Skeletal muscle tissue (tissue), 5 donors: ENCODE data around the gene DBT. TPM values are rescaled to one million over a fixed set of nuclear protein-coding genes. Genes with fewer than 3 reads are reported as not detected.

Experiments used
- H3K27ac ChIP-seq: one replicate; pipeline ENCODE4 v1.7.0; 2013; ENCODE audit warnings: mild to moderate bottlenecking, low read depth, low read length, inconsistent platforms
- H3K27me3 ChIP-seq, 3 donors: one replicate each; pipeline ENCODE4 v1.7.0; 2013; ENCODE audit warnings: low read length in 3 of 3; ENCODE audit not compliant: control insufficient read depth in 3 of 3, insufficient read depth in 3 of 3
- H3K36me3 ChIP-seq, 3 donors: one replicate each; pipeline ENCODE4 v1.7.0; 2013; ENCODE audit warnings: low read length in 3 of 3; ENCODE audit not compliant: control insufficient read depth in 3 of 3, insufficient read depth in 3 of 3
- H3K4me1 ChIP-seq, 3 donors: one replicate each; pipeline ENCODE4 v1.7.0; 2013; ENCODE audit warnings: low read length in 3 of 3, mild to moderate bottlenecking in 3 of 3; ENCODE audit not compliant: control insufficient read depth in 3 of 3, insufficient read depth in 3 of 3
- H3K4me3 ChIP-seq, 3 donors: one replicate each; pipeline ENCODE4 v1.7.0; 2013; ENCODE audit warnings: low read length in 3 of 3
- H3K9ac ChIP-seq, 3 donors: one replicate each; pipeline ENCODE4 v1.7.0; 2013; ENCODE audit warnings: low read length in 3 of 3, mild to moderate bottlenecking in 3 of 3, moderate library complexity in 2 of 3, low read depth in 1 of 3
- H3K9me3 ChIP-seq, 3 donors: one replicate each; pipeline ENCODE4 v1.7.0; 2013; ENCODE audit warnings: low read length in 3 of 3; ENCODE audit not compliant: control insufficient read depth in 3 of 3
- small RNA-seq: library from RNA; depleted of rRNA; stranded (forward); fragments of <200 nt; gene quantifications from one replicate; pipeline ENCODE3, GENCODE V24; 2014
- total RNA-seq: library from RNA; depleted of rRNA; stranded (reverse); fragments of >200 nt; gene quantifications from one replicate; pipeline ENCODE4 v1.2.3, GENCODE V29; 2014
- donor health status: Osteomylitis.

DBT gene
- total RNA-seq, 1 donor from 2014 or later: 4.7 TPM

- no peaks in the 10 kb centered on the region for H3K9me3 ChIP-seq
- H3K9ac ChIP-seq: no peak overlapping the region
- no peaks in the 10 kb centered on the region for H3K4me1 ChIP-seq
- no peak overlapping the region for H3K27ac ChIP-seq
- H3K4me3 ChIP-seq: no peak overlapping the region
- H3K36me3 ChIP-seq: peaks cover 22 to 69% (median 62%) of the 10 kb centered on the region in 3 donors
- H3K27me3 ChIP-seq: no peaks in the 10 kb centered on the region
Measured at GRCh38 chr1:100146958-100147357, 102.7 kb downstream of the DBT start.

- Histone ChIP-seq H3K4me3 (no peak overlapping the region), H3K9ac (no peak overlapping the region), H3K36me3 (peaks cover 26 to 69% (median 66%) of the 10 kb centered on the region in 3 donors), H3K9me3 (no peaks in the 10 kb centered on the region), H3K4me1 (no peaks in the 10 kb centered on the region), H3K27me3 (no peaks in the 10 kb centered on the region), H3K27ac (no peak overlapping the region)
Measured at GRCh38 chr1:100145116-100145515, 104.5 kb downstream of the DBT start.

GRCh38 chr1:100142343-100142742 lies 107.3 kb downstream of the DBT start:
- Histone ChIP-seq H3K9ac (no peak overlapping the region), H3K27me3 (no peaks in the 10 kb centered on the region), H3K4me1 (no peaks in the 10 kb centered on the region), H3K4me3 (no peak overlapping the region), H3K36me3 (peaks cover 27 to 81% (median 69%) of the 10 kb centered on the region in 3 donors), H3K9me3 (no peaks in the 10 kb centered on the region), H3K27ac (no peak overlapping the region)

- Histone ChIP-seq H3K27me3 (no peaks in the 10 kb centered on the region), H3K4me3 (no peak overlapping the region), H3K9ac (no peak overlapping the region), H3K36me3 (peaks cover 31 to 80% (median 67%) of the 10 kb centered on the region in 3 donors), H3K4me1 (no peaks in the 10 kb centered on the region), H3K27ac (no peak overlapping the region), H3K9me3 (no peaks in the 10 kb centered on the region)
Measured at GRCh38 chr1:100141192-100141591, 108.4 kb downstream of the DBT start.

- H3K27ac ChIP-seq: no peak overlapping the region
Measured at GRCh38 chr1:100137602-100138001, 112.0 kb downstream of the DBT start.

More at GRCh38 chr1:100137602-100138001, 112.0 kb downstream of the DBT start:
- Histone ChIP-seq H3K4me3 (no peak overlapping the region), H3K9me3 (no peaks in the 10 kb centered on the region), H3K27me3 (no peaks in the 10 kb centered on the region), H3K9ac (no peak overlapping the region), H3K4me1 (peaks cover 5 to 14% (median 9%) of the 10 kb centered on the region in 3 donors), H3K36me3 (peaks cover 23 to 55% (median 43%) of the 10 kb centered on the region in 3 donors)

Small RNA genes within 50 kb of the gene (small RNA-seq; reads per million reads assigned to genes)
- gene AL445928.1: not detected
- gene MIR553: not detected
- not detected for gene RPL23AP90

Other genes starting within 250 kb of the DBT start
- gene SASS6, start 116.9 kb downstream of the DBT start, total RNA-seq: 1.6 TPM
- gene TRMT13, start 116.7 kb downstream of the DBT start, total RNA-seq: 16.2 TPM
- 164 TPM for gene LRRC39, start 71.6 kb downstream of the DBT start, total RNA-seq
- 28.7 TPM for gene RTCA, start 16.4 kb upstream of the DBT start, total RNA-seq
- 17.2 TPM for gene CDC14A, start 102.7 kb upstream of the DBT start, total RNA-seq